GM12874 (cell line): Measurements from ENCODE around the gene MAGI1.

ENCODE experiments used
- CTCF ChIP-seq: IDR thresholded peaks from 2 replicates; pipeline ENCODE4 v1.5.1; 2011; ENCODE audit warnings: low read depth, mild to moderate bottlenecking, control low read depth, low read length, moderate library complexity; ENCODE audit not compliant: insufficient read depth

The MAGI1 gene

GRCh38 chr3:66075281-66075680 lies 36.6 kb upstream of the MAGI1 start:
- TF ChIP-seq CTCF = no peak

GRCh38 chr3:66073464-66074141 lies 34.9 kb upstream of the MAGI1 start:
- TF ChIP-seq CTCF = no peak

GRCh38 chr3:66068255-66068654 lies 29.5 kb upstream of the MAGI1 start:
- TF ChIP-seq CTCF = no peak

GRCh38 chr3:66066963-66067617 lies 28.4 kb upstream of the MAGI1 start:
- no peak for TF ChIP-seq CTCF

- no peak for TF ChIP-seq CTCF
Observed at GRCh38 chr3:66055289-66055688, 16.6 kb upstream of the MAGI1 start.

- TF ChIP-seq CTCF = no peak
Observed at GRCh38 chr3:66053550-66054094, 14.9 kb upstream of the MAGI1 start.

GRCh38 chr3:66052721-66053549 lies 14.2 kb upstream of the MAGI1 start:
- TF ChIP-seq CTCF = no peak
